Mesodermal cell (in vitro differentiated cells): ENCODE results near the gene ROCK2.
"Not testable (repeated sequence)": the region's sequence is repeated elsewhere in the genome, so short reads cannot be mapped to it uniquely, and the experiment has no call there.

Experiments
- H3K27ac ChIP-seq: 2 replicates; pipeline ENCODE4 v1.7.0; 2013; ENCODE audit warnings: mild to moderate bottlenecking, low read depth, low read length, moderate library complexity; ENCODE audit not compliant: severe bottlenecking
- H3K36me3 ChIP-seq: 2 replicates; pipeline ENCODE4 v1.7.1; 2013; ENCODE audit warnings: mild to moderate bottlenecking, low read length, moderate library complexity; ENCODE audit not compliant: control insufficient read depth, insufficient read depth
- H3K4me1 ChIP-seq: one replicate; pipeline ENCODE4 v1.7.1; 2013; ENCODE audit warnings: mild to moderate bottlenecking, low read length; ENCODE audit not compliant: insufficient read depth, control insufficient read depth, poor library complexity, severe bottlenecking
- H3K4me3 ChIP-seq: 2 replicates; pipeline ENCODE4 v1.7.0; 2013; ENCODE audit warnings: low read length, control low read depth, mild to moderate bottlenecking; ENCODE audit not compliant: insufficient read depth, poor library complexity, severe bottlenecking; ENCODE audit errors: extremely low read depth
- H3K9me3 ChIP-seq: 2 replicates; pipeline ENCODE4 v1.7.1; 2013; ENCODE audit warnings: mild to moderate bottlenecking, low read length, moderate library complexity; ENCODE audit not compliant: control insufficient read depth
- WGBS, 2 experiments: methylation state at CpG; one replicate each; pipeline ENCODE4 v1.1.5; 2013; ENCODE audit warnings: missing lambda C conversion rate in 2 of 2; ENCODE audit not compliant: insufficient coverage in 2 of 2; 5-methylcytosine and 5-hydroxymethylcytosine counted together

Gene ROCK2

DNA sequence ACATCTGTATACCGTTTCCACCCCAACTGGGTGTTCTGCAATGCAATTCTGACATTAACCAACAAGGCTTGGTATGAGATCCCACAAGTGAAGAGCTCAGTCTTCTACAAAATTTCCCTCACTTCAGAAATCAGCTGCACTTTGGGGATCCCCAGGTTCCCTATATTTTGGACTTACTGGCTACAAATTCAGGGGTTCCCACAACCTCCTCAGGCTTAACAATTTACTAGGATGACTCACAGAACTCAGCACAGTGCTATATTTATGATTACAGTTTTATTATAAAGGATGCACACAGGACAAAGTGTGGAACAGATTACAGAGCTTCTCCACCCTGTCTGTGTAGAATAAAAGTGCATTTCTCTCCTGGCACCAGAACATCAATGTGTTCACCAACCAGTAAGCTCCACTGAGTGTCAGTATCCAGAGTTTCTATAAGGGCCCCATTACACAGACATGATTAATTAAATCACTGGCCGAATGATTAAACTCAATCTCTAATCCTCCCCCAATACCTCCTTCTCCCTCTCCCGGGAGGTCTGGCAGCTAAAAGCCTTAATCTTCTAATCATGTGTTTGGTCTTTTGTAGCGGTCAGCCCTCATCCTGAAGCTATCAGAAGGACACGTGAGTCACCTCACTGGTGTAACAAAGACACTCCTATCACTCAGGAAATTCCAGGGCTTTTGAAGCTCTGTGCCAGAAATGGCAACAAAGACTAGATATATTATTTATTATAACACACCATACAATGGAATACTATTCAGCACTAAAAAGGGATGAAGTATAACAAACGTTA lies 104.6 kb downstream of the ROCK2 start:
- WGBS, 2 experiments = 74 to 90% methylated on average over 2 to 5 of the region's 6 CpGs
- Histone ChIP-seq H3K36me3 (peaks cover 24% of the 10 kb centered on the region), H3K27ac (peak overlapping the region; percentile 58), H3K4me3 (no peak overlapping the region), H3K9me3 (no peaks in the 10 kb centered on the region), H3K4me1 (peaks cover 5% of the 10 kb centered on the region)

DNA sequence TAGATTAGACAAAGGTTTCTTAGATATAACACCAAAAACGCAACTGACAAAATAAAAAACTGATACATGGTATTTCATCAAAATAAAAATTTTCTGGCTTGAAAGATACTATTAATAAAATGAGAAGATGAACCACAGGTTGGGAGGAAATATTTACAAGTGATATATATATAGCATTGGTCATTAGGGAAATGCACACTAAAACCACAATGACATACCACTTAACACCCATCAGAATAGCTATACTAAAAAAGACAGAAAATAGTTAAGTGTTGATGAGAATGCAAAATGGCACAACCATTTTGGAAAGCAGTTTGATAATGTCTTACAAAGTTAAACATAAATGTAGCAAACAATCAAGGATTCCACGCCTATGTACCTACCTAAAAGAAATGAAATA lies 105.3 kb downstream of the ROCK2 start:
- Histone ChIP-seq H3K4me1 (peaks cover 5% of the 10 kb centered on the region), H3K4me3 (no peak overlapping the region), H3K36me3 (peaks cover 20% of the 10 kb centered on the region), H3K27ac (no peak overlapping the region), H3K9me3 (no peaks in the 10 kb centered on the region)
- 100% methylated on average over 1 of the region's 2 CpGs; no CpG with 5 or more reads in 1 of the 2 experiments for WGBS, 2 experiments

DNA sequence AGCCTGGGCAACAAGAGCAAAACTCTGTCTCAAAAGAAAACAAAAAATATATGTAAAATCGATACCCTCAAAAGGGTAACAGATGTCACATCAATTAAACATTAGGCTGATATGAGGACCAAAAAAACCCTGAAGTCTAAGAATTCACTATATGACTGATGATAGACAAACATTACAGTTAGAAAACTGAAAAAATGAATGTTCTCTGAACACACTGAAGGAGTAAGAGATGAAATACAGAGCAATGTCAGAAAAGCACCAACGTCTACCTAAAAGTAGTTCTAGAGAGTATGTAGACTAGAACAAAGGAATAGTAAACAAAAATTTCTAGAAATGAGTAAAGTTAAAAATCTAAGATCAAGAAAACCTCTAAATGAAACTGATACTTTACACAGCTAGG lies 107.3 kb downstream of the ROCK2 start:
- WGBS, 2 experiments = 100% methylated on average over 1 of the region's 2 CpGs; no CpG with 5 or more reads in 1 of the 2 experiments

DNA sequence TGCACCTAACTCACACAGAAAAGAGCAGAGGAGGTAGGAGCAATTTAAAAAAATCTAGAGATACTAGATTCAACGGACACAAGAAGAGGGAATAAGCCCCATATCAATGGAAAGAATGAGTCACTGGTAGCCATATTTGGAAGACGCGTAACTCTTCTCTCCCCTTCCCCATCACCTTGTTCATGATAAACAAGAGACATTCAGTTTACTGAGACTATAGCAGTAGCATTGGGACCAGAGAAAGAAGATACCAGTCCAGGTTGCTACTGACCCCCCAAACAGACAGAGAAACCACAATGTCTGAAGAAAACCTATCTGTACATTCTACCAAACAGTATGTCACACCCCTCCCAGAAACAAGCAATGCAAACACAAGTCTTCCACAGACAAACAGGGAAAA lies 108.1 kb downstream of the ROCK2 start:
- peaks cover 22% of the 10 kb centered on the region for H3K36me3 ChIP-seq
- peak overlapping the region; percentile 24 for H3K27ac ChIP-seq
- WGBS, 2 experiments = 67 to 100% methylated on average over 1 of the region's 3 CpGs
- H3K4me3 ChIP-seq = no peak overlapping the region
- peaks cover 5% of the 10 kb centered on the region for H3K4me1 ChIP-seq
- no peaks in the 10 kb centered on the region for H3K9me3 ChIP-seq

More for the DNA sequence above, 107.3 kb downstream of the ROCK2 start:
- Histone ChIP-seq H3K4me3 (no peak overlapping the region), H3K9me3 (no peaks in the 10 kb centered on the region), H3K27ac (no peak overlapping the region), H3K36me3 (peaks cover 21% of the 10 kb centered on the region), H3K4me1 (peaks cover 5% of the 10 kb centered on the region)

DNA sequence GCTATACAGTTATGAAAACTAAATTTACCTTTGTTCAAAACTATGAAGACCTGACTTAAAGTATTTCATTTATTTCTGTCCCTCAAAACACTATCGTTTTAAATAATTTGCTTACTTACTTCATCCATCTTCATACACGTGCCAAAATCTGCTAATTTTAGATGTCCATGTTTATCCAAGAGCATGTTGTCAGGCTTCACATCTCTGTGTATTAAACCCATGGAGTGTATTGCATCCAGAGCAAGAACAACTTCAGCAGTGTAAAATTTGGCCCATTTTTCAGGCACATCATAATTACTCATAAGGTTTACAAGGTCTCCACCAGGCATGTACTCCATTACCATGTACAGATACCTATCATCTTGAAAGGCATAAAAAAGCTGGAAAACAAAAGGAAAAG lies 108.9 kb downstream of the ROCK2 start:
- no peak overlapping the region for H3K4me3 ChIP-seq
- no peaks in the 10 kb centered on the region for H3K9me3 ChIP-seq
- peaks cover 25% of the 10 kb centered on the region for H3K36me3 ChIP-seq
- H3K4me1 ChIP-seq = peaks cover 5% of the 10 kb centered on the region
- no peak overlapping the region for H3K27ac ChIP-seq
- 86 to 96% methylated on average over 2 of the region's 2 CpGs for WGBS, 2 experiments

DNA sequence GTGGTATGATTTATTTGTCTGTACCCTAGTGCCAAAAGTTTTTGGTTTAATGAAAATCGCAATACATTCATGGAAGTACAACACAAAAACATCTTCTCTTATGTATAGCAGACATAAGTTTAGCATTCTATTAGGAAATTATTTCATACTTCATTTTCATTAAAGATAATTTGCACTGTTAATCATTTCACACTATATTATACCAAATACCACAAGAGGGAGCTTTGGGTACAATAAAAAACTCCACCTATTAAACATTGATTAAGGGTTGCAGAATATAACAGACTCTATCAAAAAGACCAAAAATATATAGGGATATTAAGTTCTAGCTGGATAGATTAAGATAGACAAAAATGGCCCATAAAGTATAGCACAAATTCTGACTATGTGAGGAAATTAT lies 110.1 kb downstream of the ROCK2 start:
- Histone ChIP-seq H3K9me3 (no peaks in the 10 kb centered on the region), H3K4me1 (peaks cover 5% of the 10 kb centered on the region), H3K36me3 (peaks cover 27% of the 10 kb centered on the region), H3K4me3 (no peak overlapping the region), H3K27ac (no peak overlapping the region)
- no CpG with 5 or more reads among the region's 1 CpG for WGBS, 2 experiments

DNA sequence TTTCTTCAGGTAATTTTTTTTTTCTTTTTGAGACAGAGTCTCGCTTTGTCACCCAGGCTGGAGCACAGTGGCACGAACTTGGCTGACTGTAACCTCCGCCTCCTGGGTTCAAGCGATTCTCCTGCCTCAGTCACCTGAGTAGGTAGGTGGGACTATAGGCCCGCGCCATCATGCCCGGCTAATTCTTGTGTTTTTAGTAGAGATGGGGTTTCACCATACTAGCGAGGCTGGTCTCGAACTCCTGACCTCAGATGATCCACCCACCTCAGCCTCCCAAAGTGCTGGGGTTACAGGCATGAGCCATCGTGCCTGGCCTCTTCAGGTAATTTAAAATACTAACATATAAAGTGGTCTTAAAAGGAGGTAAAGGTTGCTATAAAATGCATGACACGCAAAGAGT lies 113.2 kb downstream of the ROCK2 start:
- H3K4me3 ChIP-seq, H3K4me1 ChIP-seq, H3K9me3 ChIP-seq, H3K27ac ChIP-seq: not testable (repeated sequence)
- peaks cover 36% of the 10 kb centered on the region for H3K36me3 ChIP-seq
- WGBS, 2 experiments = 100% methylated on average over 3 of the region's 11 CpGs; no CpG with 5 or more reads in 1 of the 2 experiments

DNA sequence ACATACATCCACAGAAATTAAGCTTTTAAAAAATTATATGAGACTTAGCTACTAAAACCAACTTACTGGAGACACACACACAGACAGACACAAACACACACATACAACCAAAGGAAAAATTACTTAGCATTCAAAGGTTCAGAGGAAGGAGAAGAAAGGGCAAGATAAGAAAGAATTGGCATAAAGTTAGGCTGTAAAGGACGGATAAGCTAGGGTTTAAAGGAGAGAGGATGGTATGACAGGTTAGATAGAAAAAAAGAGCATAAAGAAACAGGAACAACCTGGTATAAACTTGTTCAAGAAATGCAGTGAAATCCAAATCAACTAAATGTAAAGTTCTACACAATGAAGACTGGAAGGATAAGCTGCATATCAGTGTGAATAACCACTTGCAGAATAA lies 115.7 kb downstream of the ROCK2 start:
- no peaks in the 10 kb centered on the region for H3K4me1 ChIP-seq
- 63 to 93% methylated on average over 1 of the region's 1 CpG for WGBS, 2 experiments
- H3K9me3 ChIP-seq = no peaks in the 10 kb centered on the region
- peaks cover 40% of the 10 kb centered on the region for H3K36me3 ChIP-seq
- H3K4me3 ChIP-seq = no peak overlapping the region
- H3K27ac ChIP-seq = no peak overlapping the region

DNA sequence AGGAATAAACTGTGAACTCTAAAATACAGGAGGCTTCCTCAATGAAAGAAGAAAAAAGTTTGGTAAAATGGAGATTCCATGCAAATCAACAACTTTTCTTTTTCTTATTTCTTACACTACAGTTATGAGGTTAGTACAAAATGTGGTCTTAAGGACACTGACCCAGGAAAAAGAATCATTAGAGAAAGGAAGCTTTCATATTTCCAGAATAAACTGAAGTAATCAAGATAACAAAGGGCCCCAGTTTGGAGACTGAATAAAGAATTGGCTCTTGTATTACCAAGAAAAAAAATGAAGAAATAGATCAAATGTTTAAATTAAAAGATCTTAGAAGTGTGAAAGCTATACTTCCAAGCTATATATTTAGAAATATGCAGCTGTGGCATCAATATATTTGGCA lies 116.8 kb downstream of the ROCK2 start:
- H3K27ac ChIP-seq = no peak overlapping the region
- H3K4me1 ChIP-seq = no peaks in the 10 kb centered on the region
- H3K36me3 ChIP-seq = peaks cover 37% of the 10 kb centered on the region
- no peaks in the 10 kb centered on the region for H3K9me3 ChIP-seq
- H3K4me3 ChIP-seq = no peak overlapping the region

DNA sequence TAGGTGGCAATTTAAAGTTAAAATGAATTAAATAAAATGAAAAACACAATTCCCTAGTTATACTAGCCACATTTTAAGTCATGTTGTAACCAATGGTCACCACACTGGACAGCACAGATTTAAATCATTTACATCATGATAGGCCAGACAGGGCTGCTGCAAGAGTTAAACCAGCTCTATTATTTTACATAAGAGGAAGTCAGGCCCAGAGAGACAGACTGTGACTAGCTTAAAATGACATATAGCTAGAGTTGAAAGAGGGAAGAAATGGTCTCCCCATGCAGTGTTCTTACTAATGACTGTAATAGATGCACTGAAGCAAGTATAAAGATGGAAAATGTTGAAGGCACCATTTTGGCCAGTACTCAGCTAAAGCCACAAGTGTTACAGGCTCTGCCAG lies 119.5 kb downstream of the ROCK2 start:
- no peak overlapping the region for H3K4me3 ChIP-seq
- H3K27ac ChIP-seq = no peak overlapping the region
- no peaks in the 10 kb centered on the region for H3K9me3 ChIP-seq
- H3K4me1 ChIP-seq = no peaks in the 10 kb centered on the region
- H3K36me3 ChIP-seq = peaks cover 35% of the 10 kb centered on the region

DNA sequence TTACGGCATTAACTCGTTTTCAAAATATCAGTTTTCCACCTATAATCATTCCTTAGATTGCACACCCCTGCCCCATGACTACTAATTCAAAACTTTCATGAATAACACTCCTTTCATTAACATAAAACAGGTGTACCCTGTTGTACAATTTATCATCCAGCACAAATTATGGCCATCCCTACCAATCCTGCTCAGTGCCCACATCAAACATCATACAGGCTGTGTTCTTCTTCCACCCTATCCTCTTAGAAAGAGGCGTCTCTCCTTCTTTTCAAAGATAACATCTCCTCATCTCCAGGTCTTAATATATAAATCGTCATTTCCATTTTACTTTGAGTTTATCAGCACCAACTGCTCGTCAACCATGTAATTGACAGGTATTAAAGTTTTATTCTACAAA lies 121.6 kb downstream of the ROCK2 start:
- Histone ChIP-seq H3K36me3 (peaks cover 46% of the 10 kb centered on the region), H3K4me3 (no peak overlapping the region), H3K4me1 (no peaks in the 10 kb centered on the region), H3K27ac (no peak overlapping the region), H3K9me3 (no peaks in the 10 kb centered on the region)
- WGBS, 2 experiments = 87 to 96% methylated on average over 2 of the region's 5 CpGs
